Measurements from ENCODE around the gene FKBP14.

Gene FKBP14

DNA sequence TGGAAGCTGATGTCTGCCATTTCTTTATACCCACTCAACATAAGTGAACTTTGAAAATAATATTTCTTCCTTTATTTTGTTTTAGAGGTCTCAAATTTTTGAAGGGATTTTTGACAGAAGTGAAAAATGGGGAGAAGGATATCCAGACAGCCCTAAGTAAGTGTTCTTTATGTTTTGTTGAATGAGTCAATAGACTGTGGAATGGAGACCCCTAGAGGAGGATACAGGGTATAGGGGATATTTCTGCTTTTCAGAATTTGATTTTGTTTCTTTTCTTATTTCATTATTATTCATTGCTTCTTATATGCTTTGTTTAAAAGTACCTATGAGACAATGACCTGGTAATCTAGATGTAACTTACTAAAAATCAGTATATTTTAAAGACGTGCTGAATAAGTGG lies 36.1 kb upstream of the FKBP14 start (continued):
- TF ChIP-seq, protein P1, sequence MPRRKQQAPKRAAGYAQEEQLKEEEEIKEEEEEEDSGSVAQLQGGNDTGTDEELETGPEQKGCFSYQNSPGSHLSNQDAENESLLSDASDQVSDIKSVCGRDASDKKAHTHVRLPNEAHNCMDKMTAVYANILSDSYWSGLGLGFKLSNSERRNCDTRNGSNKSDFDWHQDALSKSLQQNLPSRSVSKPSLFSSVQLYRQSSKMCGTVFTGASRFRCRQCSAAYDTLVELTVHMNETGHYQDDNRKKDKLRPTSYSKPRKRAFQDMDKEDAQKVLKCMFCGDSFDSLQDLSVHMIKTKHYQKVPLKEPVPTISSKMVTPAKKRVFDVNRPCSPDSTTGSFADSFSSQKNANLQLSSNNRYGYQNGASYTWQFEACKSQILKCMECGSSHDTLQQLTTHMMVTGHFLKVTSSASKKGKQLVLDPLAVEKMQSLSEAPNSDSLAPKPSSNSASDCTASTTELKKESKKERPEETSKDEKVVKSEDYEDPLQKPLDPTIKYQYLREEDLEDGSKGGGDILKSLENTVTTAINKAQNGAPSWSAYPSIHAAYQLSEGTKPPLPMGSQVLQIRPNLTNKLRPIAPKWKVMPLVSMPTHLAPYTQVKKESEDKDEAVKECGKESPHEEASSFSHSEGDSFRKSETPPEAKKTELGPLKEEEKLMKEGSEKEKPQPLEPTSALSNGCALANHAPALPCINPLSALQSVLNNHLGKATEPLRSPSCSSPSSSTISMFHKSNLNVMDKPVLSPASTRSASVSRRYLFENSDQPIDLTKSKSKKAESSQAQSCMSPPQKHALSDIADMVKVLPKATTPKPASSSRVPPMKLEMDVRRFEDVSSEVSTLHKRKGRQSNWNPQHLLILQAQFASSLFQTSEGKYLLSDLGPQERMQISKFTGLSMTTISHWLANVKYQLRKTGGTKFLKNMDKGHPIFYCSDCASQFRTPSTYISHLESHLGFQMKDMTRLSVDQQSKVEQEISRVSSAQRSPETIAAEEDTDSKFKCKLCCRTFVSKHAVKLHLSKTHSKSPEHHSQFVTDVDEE (CRISPR knock-in tag; IDR thresholded peaks at IDR 0.05), result no peak
- TF ChIP-seq ARNTL (CRISPR knock-in tag; IDR thresholded peaks at IDR 0.05; ENCODE audit: borderline replicate concordance, low read depth), result no peak
- no peak for TF ChIP-seq ISL1 (CRISPR knock-in tag; IDR thresholded peaks at IDR 0.05)
- TF ChIP-seq TOX (CRISPR knock-in tag; IDR thresholded peaks at IDR 0.05; ENCODE audit: borderline replicate concordance), result no peak

DNA sequence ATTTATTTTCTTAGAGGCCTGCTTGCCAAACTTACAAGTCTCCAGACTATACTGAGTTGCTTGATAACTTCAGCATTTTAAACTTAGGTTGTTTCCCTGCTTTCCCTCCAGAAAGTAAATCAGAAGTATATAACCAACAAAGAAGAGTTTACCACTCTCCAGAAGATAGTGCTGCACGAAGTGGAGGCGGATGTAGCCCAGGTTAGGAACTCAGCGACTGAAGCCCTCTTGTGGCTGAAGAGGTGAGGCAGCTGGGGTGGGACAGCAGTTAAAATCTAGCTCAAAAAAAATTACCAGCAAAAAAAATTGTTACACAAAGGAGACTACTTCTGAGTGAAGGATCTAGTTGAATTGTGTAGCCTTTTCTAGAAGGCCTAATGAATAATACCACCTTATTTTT lies 35.3 kb upstream of the FKBP14 start:
- ATAC-seq, result peak; percentile 95

DNA sequence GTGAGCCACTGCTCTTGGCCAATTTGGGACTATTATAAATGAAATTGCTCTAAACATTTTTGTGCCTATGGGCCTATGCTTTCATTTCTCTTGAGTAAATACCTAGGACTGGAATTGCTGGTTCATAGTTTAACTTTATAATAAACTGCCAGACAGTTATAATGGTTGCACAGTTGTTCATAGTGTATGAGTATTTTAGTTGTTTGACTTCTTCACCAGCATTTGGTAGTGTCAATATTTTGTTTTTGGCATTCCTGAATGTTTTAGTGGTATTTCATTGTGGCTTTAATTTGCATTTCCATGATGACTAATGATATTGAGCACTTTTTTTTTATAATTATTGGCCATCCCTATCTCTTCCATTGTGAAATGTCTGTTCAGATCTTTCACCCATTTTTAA lies 31.2 kb upstream of the FKBP14 start:
- TF ChIP-seq BACH2 (CRISPR knock-in tag; IDR thresholded peaks at IDR 0.05; ENCODE audit: borderline replicate concordance), result no peak
- TF ChIP-seq, protein P2, sequence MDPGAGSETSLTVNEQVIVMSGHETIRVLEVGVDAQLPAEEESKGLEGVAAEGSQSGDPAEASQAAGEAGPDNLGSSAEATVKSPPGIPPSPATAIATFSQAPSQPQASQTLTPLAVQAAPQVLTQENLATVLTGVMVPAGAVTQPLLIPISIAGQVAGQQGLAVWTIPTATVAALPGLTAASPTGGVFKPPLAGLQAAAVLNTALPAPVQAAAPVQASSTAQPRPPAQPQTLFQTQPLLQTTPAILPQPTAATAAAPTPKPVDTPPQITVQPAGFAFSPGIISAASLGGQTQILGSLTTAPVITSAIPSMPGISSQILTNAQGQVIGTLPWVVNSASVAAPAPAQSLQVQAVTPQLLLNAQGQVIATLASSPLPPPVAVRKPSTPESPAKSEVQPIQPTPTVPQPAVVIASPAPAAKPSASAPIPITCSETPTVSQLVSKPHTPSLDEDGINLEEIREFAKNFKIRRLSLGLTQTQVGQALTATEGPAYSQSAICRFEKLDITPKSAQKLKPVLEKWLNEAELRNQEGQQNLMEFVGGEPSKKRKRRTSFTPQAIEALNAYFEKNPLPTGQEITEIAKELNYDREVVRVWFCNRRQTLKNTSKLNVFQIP (CRISPR knock-in tag; IDR thresholded peaks at IDR 0.05; ENCODE audit: borderline replicate concordance, low read depth), result no peak
- TF ChIP-seq ARNTL (CRISPR knock-in tag; IDR thresholded peaks at IDR 0.05; ENCODE audit: borderline replicate concordance, low read depth), result no peak
- TF ChIP-seq ISL1 (CRISPR knock-in tag; IDR thresholded peaks at IDR 0.05), result no peak
- TF ChIP-seq ZNF8 (CRISPR knock-in tag; IDR thresholded peaks at IDR 0.05), result no peak
- TF ChIP-seq, protein P3, sequence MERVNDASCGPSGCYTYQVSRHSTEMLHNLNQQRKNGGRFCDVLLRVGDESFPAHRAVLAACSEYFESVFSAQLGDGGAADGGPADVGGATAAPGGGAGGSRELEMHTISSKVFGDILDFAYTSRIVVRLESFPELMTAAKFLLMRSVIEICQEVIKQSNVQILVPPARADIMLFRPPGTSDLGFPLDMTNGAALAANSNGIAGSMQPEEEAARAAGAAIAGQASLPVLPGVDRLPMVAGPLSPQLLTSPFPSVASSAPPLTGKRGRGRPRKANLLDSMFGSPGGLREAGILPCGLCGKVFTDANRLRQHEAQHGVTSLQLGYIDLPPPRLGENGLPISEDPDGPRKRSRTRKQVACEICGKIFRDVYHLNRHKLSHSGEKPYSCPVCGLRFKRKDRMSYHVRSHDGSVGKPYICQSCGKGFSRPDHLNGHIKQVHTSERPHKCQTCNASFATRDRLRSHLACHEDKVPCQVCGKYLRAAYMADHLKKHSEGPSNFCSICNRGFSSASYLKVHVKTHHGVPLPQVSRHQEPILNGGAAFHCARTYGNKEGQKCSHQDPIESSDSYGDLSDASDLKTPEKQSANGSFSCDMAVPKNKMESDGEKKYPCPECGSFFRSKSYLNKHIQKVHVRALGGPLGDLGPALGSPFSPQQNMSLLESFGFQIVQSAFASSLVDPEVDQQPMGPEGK (CRISPR knock-in tag; IDR thresholded peaks at IDR 0.05; ENCODE audit: borderline replicate concordance), result no peak
- TF ChIP-seq GLIS3 (CRISPR knock-in tag; IDR thresholded peaks at IDR 0.05), result no peak
- TF ChIP-seq SNAI2 (CRISPR knock-in tag; IDR thresholded peaks at IDR 0.05), result no peak
- no peak for TF ChIP-seq CSDC2 (CRISPR knock-in tag; IDR thresholded peaks at IDR 0.05)
- TF ChIP-seq TCF4 (CRISPR knock-in tag; IDR thresholded peaks at IDR 0.05; ENCODE audit: borderline replicate concordance), result no peak
- TF ChIP-seq ESRRG (CRISPR knock-in tag; IDR thresholded peaks at IDR 0.05), result no peak
- no peak for TF ChIP-seq ZC3H10 (CRISPR knock-in tag; IDR thresholded peaks at IDR 0.05)
- no peak for TF ChIP-seq ZNF70 (CRISPR knock-in tag; IDR thresholded peaks at IDR 0.05)
- TF ChIP-seq, protein P4, sequence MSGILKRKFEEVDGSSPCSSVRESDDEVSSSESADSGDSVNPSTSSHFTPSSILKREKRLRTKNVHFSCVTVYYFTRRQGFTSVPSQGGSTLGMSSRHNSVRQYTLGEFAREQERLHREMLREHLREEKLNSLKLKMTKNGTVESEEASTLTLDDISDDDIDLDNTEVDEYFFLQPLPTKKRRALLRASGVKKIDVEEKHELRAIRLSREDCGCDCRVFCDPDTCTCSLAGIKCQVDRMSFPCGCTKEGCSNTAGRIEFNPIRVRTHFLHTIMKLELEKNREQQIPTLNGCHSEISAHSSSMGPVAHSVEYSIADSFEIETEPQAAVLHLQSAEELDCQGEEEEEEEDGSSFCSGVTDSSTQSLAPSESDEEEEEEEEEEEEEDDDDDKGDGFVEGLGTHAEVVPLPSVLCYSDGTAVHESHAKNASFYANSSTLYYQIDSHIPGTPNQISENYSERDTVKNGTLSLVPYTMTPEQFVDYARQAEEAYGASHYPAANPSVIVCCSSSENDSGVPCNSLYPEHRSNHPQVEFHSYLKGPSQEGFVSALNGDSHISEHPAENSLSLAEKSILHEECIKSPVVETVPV (CRISPR knock-in tag; IDR thresholded peaks at IDR 0.05), result no peak
- no peak for TF ChIP-seq ZFP30 (CRISPR knock-in tag; IDR thresholded peaks at IDR 0.05)
- TF ChIP-seq RARB (CRISPR knock-in tag; IDR thresholded peaks at IDR 0.05), result no peak
- TF ChIP-seq TOX (CRISPR knock-in tag; IDR thresholded peaks at IDR 0.05; ENCODE audit: borderline replicate concordance), result no peak
- TF ChIP-seq, protein P1 (CRISPR knock-in tag; IDR thresholded peaks at IDR 0.05), result no peak
- no peak for TF ChIP-seq OSR1 (CRISPR knock-in tag; IDR thresholded peaks at IDR 0.05)
- no peak for ATAC-seq

Data from SK-N-SH treated with all-trans-retinoic acid at 6 μM for 48 hours (cell line).